HG03064 (cell line): ENCODE data around the gene NFAM1.

Experiments used
- ATAC-seq: cut with Tn5 transposase; IDR thresholded peaks from one replicate; pipeline ENCODE4 v1.9.1; 2021; ENCODE audit warnings: low read depth; ENCODE audit not compliant: unreplicated experiment

The NFAM1 gene, protein sequence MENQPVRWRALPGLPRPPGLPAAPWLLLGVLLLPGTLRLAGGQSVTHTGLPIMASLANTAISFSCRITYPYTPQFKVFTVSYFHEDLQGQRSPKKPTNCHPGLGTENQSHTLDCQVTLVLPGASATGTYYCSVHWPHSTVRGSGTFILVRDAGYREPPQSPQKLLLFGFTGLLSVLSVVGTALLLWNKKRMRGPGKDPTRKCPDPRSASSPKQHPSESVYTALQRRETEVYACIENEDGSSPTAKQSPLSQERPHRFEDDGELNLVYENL

DNA sequence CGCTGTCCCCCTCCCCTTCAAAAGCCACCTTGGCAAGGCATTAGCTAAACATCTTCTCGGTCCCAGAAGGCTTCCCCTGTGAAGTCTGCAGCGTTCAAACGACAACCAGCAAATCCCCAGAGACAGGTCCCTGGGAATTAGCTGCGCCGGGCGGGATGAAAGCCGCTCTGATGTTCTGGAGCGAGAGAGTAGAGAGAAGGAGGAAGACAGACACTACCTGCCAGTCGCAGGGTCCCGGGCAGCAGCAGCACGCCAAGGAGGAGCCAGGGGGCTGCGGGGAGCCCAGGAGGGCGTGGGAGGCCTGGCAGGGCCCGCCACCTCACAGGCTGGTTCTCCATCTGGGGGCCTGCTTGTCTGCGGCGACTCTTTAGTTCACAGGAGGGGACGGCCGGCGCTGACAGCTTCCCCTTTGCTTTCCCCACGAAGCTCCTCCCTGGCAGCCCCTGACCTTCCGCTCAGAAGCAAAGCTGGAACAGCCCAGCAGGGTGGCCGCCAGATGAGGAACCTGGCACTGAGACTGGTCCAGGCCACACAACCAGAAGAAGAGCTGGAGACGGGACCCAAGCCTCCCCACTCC, at the start of gene NFAM1:
NFAM1 (minus strand) TSS at position 384 of the 577 bp plus-strand sequence; CDS start at position 338, 46 bp downstream.
- ATAC-seq, result no peak

DNA sequence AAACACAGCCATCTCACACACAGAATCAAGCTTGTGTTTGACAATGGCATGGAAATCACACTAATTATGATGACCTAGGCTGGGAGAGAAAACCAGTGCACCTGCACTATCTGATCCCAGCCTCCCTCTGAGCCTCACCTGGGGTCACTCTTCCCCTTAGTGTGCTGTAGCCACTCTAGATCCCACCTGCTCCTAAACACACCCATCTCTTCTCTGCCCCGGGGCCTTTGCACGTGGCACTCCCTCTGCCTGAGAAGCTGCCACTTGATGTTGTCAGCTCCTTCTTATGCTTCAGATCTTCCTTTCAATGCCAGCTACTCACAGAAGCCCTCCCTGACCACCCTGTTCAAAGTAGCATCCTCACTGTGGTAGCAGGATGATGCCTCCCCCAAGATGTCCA, 42.9 kb upstream of the NFAM1 start:
- no peak for ATAC-seq

DNA sequence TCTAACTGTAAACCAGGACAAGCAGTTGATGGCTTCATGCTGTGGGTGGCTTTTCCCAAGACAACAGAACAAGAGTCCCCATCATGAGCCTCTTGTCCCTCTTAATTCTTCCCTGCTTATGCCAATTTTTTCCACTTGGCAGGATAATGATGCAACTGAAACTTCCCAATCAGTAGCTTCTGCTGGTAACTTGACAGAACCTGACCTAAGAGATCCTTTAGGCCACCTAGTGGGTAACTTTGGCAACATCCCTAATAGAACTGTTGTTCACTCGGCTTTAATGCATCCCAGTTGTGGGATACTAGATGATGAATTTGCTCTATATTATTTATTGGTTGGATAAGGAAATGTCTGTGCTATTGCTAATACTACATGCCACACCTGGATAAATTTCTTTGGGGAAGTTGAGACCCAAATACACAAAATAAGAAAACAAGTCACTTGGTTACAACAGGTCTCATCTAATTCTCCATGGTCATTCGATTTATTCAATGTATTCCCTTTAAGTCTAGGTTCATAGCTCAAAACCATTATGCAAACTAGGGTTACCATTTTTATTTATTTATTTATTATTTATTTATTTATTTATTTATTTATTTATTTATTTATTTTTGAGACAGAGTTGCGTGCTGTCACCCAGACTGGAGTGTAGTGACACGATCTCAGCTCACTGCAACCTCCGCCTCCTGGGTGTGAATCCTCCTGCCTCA, 41.4 kb upstream of the NFAM1 start:
- no peak for ATAC-seq

DNA sequence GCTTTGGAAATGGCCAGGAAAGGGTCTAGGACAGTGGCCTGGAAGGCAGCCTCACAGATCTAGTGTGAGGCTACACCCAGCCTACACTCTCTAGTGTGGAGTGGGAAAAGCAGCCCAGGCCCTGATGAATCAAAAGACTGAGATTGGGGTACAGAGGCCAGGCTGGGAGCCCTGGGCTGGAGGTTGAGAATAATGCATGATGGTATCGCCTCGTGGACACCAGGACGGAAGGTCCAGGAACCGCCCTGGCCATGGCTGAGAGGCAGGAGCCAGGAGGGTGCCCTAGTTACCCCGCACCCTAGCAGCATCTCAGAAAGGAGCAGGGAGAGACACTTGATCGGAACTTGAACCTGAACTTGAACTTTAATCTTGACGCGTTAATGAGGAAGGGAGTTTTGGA, 40.5 kb upstream of the NFAM1 start:
- ATAC-seq, result no peak

DNA sequence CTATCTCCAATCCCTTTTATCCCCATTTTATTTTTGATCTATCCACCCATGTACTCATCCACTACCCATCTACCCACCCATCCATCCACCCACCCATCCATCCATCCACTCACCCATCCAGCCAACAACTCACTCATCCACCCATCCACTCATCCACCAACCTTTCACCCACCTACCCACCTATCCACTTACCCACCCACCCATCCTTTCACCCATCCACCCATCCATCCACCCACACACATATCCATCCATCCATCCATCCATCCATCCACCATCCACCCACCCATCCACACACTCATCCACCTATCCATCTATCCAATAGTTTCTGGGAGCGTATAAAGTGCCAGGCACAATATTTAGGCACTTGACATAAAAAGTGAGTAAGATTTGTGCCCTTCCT, 39.2 kb upstream of the NFAM1 start:
- ATAC-seq, result no peak

DNA sequence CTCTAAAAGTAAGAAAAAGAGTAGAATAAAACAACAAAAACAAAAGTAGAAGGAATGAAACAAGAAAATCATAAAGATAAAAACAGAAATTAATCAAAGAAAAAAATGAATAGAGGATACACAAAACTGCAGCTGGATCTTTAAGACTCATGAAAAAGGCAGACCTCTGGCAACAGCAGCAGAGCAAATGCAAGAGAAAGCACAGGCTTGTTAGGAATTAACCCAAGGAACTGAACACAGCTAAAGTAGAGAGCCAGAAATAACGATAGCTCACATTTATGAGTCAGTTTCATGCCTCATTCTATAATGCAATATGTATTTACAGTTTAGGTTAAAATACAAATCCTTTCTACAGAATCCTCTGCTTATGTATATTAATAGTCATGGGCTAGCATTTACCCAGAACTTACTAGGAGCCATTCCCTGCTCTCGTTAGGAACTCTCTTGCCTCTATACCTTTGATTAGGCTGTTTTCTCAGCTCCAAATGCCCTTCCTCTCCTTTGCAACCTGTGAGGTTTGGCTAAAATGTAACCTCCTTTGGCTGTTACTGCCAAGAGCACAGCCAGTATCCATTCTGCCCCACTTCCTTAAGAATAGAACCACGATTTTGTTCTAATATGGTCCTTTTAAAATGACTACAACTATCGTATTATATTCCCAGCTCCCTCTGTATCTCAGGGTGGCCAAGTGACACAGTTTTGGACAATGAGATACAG, 38.3 kb upstream of the NFAM1 start:
- ATAC-seq, result no peak

DNA sequence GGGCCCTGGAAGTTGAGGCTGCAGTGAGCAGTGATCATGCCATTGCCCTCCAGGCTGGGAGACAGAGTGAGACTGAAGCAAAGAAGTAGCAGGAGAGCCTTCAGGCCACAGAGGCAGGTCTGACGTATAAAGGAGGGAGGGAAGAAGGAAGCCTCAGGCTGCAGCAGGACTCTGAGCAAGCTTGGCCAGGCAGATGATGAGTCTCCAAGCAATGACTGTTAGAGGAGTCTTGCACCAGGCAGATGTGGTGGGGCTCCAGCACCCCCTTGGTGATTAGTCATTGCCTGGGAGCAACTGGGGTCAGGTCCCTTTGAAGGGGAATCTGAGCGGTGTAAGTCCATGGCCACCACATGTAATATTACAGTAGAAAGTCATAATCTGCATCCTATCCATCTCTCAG, 36.6 kb upstream of the NFAM1 start:
- ATAC-seq, result no peak

DNA sequence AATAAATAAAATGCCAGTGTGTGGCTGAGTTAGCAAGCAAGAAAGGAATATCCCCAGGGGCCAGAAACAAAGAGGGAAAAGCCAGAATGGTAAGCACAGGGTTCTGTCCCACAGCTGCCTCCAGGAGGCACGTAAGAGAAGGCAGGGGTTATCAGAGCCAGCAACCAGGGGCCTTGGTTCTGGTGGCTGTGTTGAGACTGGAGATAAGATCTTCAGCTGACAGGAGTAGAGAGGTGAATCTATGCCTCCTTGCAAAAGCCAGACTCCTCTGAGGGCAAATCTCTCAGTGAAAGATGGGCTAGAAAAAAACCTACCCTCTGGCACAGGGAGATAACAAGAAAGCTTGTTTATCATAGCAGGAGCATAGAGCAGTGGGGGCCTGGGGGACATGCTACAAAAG, 29.8 kb upstream of the NFAM1 start:
- ATAC-seq, result no peak

DNA sequence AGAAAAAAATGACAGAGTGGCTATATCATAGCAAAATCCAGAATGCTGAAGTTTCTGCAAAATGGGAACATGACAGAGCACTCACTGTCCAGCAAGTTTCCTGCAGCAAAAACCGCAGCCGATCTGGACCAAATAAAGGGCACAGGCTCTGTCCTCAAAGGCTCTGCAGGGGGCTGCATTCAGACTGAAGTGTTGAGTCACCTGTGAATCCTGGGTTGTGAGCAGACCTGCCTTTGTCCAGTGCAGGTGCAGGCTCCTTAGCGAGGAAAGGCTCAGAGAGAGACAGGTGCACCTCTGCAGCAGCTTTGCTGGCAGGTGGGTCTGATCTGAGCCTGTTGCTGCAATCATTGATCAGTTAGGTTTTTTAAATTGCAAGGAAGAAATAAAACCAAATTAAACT, 29.3 kb upstream of the NFAM1 start:
- no peak for ATAC-seq

DNA sequence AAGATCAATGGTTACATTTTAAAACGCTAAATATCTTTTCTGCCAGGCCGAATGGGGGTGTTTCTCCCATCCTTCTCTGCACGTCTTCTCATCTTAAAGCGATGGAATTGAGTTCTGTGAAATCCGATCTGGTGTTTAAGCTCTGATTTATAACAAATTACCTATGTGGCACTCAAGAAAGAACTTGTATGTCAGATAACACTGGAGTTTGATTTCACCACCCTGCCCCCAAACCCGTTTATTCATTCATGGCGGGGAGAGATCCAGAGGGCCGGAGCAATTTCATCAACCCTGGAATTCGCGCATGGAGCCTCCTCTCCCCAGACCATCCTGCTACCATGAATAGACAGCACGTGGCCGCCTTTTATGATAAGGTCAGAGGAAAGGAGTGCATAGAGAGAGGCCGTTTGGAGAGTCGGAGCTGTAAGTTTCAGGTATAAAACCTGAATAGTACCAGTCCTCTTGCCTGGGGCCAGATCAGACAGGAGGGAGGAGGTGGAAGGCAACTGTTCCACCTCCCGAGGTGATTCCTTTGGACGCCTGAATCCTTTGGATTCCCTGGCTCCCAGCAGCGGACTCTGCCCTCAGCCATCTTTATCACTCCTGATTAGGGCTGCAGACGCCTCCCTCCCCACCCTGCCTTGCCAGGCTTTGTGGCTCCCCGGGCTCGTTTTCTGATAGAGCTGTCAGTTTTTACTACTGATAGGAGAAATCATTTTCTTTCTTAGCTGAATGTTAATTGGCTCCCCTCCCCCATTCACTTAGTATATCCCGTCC, 27.3 kb upstream of the NFAM1 start:
- ATAC-seq, result no peak

DNA sequence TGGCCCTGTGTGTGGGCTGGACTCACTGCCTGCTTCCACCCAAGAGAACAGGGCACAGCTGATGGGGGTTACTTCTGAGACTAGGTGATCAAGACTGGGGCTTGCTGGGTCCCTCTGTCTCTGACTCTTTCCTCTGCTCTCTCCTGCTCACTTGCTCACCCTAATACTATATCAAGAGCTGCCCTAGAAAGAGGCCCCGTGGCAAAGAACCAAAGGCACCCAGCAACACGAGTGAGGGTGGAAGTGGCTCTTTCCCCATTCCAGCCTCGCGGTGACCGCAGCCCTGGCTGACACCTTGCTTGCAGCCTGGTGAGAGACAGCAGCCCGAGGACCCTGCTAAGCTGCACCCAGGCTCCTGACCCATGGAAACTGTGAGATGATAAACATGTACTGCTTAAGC, 20.7 kb upstream of the NFAM1 start:
- no peak for ATAC-seq

DNA sequence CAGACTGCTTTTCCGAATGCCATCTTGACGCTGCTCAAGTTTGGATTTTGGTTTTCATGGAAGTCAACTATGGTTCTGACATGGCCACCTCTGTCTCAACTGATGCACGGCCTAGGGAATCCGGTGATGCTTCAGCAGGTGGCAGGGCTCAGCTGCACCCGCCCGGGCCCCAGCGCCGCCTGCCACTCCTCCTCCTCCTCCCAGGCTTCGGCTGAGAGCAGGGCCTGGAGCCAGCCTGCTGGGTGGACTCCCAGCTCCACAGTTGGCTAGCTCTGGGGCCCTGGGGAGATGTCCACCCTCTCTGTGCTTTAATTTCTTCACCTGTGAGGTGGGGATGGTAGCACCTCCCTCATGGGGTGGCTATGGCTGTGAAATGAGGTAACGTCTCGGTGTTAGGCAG, 20.3 kb upstream of the NFAM1 start:
- ATAC-seq, result no peak

DNA sequence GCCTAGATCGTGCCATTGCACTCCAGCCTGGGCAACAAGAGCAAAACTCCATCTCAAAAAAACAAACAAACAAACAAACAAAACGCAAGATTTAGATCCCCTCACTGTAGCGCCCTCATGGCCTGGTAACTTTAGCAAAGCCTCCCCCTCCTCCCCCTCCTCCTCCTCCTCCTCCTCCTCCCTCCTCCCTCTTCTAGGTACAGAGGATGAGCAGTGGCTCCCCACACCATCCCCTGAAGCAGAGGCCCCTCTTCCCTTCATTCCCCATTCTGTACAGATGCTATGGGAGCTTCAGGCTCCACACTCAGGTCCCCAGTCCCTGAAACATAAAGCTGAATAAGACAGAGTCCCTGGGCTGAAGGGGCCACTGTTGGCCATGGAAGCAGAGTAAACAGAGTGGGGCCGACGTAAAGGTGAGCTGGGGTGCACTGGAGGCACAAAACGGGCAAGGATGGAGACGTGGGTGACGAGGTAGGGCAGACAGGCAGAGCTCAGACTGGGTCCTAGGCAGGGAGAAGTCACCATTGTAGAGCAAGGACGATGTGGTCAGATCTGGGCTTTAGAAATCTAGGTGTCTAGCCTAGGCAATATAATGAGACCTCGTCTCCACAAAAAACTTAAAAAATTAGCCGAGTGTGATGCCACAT, 19.4 kb upstream of the NFAM1 start:
- ATAC-seq, result no peak

DNA sequence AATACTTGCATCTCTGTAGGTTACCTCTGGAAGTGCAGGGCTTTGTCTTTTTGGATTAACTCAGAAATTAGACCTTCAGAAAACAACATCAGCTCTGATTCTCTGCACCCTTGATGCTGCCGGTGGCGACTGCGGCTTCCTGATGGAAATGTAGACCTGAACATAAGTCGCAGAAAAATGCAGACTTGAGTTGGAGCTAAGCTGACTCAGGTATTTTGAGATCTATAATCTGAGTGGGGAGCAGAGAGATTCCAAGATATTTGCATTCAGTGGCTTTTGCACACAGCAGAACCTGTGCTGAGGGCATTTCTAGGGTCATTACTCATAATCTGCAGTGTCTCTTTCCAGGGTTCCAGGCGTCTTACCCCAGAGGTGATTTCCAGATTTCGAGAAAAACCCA, 18.7 kb upstream of the NFAM1 start:
- ATAC-seq, result no peak

DNA sequence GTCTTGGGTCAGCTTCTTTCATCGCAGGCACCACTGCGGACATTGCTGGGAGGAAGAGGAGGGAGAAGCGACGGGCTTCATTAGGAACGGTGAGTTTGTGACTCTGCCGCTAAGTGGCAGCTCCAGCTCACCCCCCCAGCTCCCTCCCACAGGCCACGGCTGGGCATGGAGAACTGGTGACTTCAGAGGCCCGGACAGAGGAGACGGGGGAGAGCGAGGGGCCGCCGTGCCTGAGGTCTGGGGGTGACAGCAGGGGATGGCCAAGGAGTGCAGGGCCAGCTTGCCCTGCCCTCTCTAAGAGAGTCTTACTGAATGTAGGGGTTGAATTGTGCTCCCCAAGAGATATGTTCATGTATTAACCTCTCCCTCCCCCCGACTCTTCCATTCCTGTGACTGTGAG, 13.9 kb upstream of the NFAM1 start:
- ATAC-seq, result no peak

DNA sequence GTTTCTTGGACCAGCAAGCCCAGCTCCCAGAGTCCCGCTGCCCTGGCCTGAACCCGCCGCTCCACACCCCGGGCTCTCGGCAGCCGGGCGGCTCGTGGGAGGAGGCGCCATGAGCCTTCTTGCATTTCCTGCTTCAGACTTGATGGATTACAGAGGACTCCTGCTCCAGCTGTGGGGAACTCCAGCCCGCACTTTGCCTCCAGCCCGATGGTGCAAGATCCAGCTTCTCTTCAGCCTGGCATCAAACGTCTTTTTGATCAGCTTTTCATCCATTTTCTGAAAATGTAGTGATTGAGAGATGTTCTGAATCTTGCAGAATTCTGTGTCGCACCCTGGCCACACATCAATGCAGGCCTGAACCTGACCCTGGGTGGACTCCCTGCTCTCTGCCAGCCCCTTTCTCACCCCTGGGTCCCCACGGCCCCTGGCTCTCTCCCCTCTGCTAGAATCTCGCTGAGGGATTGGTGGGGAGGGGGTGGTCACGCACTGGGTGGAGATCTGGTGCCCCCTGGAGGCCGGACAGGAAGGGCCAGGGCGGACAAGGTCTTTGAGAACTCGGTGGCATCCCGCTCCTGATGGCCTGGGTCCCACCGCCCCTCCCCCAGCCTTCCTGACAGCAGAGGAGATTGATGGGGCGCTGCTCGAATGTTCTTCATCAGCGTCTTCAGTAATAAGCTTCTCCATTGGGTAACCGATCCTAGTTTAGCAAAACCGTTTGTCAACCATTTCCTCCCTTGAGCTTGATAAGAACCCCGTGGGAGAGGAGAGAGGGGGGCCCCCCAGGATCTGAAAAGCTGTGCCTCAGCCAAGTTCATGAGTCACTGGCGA, 12.1 kb upstream of the NFAM1 start:
- ATAC-seq, result no peak

DNA sequence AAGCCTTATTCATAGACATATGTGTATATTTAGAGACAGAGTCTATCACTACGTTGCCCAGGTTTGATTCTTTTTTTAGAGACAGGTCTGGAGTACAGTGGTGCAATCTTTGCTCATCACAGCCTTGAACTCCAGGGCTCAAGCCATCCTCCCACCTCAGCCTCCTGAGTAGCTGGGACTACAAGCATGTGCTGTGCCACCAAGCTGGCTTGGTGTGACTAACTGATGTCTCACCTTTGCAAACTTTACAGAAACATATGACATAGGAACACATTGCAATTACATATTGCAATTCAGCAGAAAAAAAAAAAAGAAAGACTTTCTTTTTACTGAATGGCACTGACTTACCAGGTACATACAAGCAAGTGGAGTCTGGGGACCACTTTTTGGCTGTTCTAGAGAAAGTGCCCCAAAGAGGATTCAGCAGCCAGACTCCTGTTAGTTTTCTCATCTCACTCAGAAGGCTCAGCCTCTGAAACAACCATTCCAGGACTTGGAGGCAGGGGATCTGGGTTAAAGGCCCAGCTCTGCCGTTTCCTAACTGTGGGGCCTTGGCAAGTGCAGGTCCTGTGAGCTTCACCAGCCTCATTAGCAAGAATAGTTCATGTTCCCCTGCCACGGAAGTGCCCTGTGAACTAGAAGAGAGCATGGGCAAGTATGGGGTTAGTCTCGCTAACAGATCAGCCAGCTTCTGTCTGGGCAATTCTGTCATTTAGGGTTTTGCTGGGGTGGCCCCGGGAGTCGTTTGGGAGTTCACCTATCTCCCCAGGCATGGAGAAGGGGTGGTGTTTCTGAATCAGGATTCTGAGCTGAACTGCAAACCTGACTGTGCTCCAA, 11.3 kb upstream of the NFAM1 start:
- ATAC-seq, result no peak

DNA sequence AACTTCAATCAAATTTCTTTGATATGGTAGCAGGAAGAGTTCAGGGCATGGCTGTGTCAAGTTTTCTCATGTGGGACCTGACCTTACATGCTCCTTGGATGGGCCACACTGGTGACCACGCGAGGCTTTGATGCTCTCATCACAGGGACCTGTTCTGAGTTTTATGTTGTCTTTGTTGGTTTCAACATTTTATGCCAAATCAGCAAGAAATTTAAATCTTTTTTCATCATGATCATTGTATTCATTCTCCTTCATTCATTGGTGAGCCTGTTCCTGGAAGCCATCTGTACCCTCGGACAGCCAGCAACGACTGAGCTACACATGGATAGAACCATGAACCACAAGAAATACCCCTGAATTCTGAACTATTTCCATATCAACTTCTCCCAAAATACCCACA, 10.5 kb upstream of the NFAM1 start:
- no peak for ATAC-seq
